Effector memory CD4-positive, alpha-beta T cell (primary cell): ENCODE data around the gene PRRT1.

ENCODE experiments used
- DNase-seq, 3 donors: peaks; one replicate each; pipeline ENCODE4 v3.0.0-alpha.2; 2020
- H3K27ac ChIP-seq: 2 replicates; pipeline ENCODE4 v1.7.0; 2013; ENCODE audit warnings: mild to moderate bottlenecking, low read length, moderate library complexity; ENCODE audit not compliant: insufficient read depth, poor library complexity, severe bottlenecking
- H3K27me3 ChIP-seq: replicated peaks from 2 replicates; pipeline ENCODE4 v1.7.0; 2013; ENCODE audit warnings: mild to moderate bottlenecking, low read length; ENCODE audit not compliant: insufficient read depth, control insufficient read depth, poor library complexity, severe bottlenecking
- H3K36me3 ChIP-seq: 2 replicates; pipeline ENCODE4 v1.7.0; 2013; ENCODE audit warnings: mild to moderate bottlenecking, low read length, moderate library complexity; ENCODE audit not compliant: control insufficient read depth, insufficient read depth
- H3K4me1 ChIP-seq: 2 replicates; pipeline ENCODE4 v1.7.0; 2013; ENCODE audit warnings: low read length, mild to moderate bottlenecking; ENCODE audit not compliant: control insufficient read depth, insufficient read depth, poor library complexity, severe bottlenecking
- H3K4me3 ChIP-seq: 2 replicates; pipeline ENCODE4 v1.7.0; 2013; ENCODE audit warnings: low read length, low read depth, mild to moderate bottlenecking; ENCODE audit not compliant: insufficient read depth, poor library complexity, severe bottlenecking
- H3K9me3 ChIP-seq: 2 replicates; pipeline ENCODE4 v1.7.0; 2013; ENCODE audit warnings: mild to moderate bottlenecking, low read length, moderate library complexity; ENCODE audit not compliant: control insufficient read depth

PRRT1 gene

DNA sequence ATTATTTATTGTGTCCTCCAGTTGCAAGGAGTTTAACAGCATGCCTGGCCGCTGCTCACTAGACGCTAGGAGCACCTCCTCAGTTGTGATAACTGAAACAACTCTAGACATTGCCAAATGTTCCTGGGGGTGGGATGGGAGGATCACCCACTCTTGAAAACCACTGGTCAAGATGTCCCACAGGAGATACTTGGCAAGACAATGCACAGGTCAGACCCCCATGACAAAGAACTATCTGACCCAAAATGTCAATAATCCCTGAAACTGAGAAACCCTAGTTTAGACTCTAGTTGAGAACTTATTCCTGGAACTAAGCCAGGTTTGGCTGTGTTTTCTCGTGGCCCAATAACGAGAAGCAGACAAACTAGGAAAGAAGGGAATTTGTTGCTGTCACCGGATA, 12.1 kb downstream of the PRRT1 start:
- no peaks in the 10 kb centered on the region for H3K9me3 ChIP-seq
- DNase-seq, result no peak
- no peaks in the 10 kb centered on the region for H3K36me3 ChIP-seq
- H3K27me3 ChIP-seq, result no peaks in the 10 kb centered on the region
- H3K4me3 ChIP-seq, result no peak overlapping the region
- H3K27ac ChIP-seq, result no peak overlapping the region
- no peaks in the 10 kb centered on the region for H3K4me1 ChIP-seq

DNA sequence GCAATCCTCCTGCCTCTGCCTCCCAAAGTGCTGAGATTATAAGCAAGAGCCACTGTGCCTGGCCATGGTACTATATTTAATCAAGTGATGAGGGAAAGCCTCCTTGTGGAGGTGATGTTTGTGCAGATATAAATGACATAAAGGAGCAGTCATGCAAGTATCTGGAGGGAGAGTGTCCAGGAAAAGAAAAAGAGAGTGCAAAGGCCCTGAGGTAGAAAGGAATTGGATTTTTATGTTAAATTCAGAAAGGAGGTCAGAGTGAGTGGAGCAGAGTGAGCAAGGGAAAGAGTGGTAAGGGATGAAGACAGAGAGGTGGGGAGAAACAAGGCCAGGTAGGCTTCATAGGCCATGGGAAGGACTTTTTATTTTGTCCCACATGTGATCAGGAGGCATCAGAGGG, 14.3 kb downstream of the PRRT1 start:
- no peaks in the 10 kb centered on the region for H3K9me3 ChIP-seq
- no peaks in the 10 kb centered on the region for H3K36me3 ChIP-seq
- no peaks in the 10 kb centered on the region for H3K27me3 ChIP-seq
- no peak overlapping the region for H3K27ac ChIP-seq
- no peaks in the 10 kb centered on the region for H3K4me1 ChIP-seq
- no peak for DNase-seq
- no peak overlapping the region for H3K4me3 ChIP-seq

DNA sequence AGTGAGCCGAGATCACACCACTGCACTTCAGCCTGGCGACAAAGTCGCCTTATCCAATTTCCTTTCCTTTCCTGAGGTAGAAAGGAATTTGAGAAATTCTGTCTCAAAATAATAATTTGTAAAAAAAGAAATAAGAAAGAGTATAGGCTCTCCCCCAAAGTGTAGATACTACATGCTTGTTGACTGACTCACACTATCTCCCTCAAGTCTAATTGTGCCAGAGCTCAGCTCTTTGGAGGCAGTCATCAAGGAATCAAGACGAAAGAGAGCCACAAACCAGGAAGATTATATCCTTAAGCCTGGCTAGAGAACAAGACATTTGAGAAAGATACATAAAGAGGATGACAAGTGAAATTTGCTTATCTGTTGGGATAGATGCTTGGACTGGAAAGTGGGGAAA, 18.0 kb downstream of the PRRT1 start:
- no peak overlapping the region for H3K27ac ChIP-seq
- peaks cover 10% of the 10 kb centered on the region for H3K4me1 ChIP-seq
- no peak overlapping the region for H3K4me3 ChIP-seq
- no peak for DNase-seq
- H3K9me3 ChIP-seq, result no peaks in the 10 kb centered on the region
- no peaks in the 10 kb centered on the region for H3K27me3 ChIP-seq
- no peaks in the 10 kb centered on the region for H3K36me3 ChIP-seq

DNA sequence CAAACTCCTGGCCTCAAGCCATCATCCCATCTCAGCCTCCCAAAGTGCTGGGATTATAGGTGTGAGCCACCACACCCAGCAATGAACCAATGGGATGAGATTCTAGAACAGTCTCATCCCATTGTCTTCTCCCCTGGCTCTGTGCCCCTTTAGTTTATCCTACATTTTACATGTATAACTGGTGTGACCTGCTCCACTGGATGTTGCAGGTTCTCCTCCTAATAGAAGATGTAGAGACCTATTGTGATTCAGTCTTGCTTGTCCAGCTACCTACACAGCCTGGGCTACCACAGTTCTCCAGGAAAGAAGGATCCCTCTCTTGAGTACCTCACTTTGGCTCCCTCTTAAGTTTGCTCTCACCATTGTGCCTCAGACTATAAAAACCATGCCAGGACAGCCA, 19.6 kb downstream of the PRRT1 start:
- no peaks in the 10 kb centered on the region for H3K36me3 ChIP-seq
- H3K27me3 ChIP-seq, result no peaks in the 10 kb centered on the region
- H3K27ac ChIP-seq, result no peak overlapping the region
- H3K4me3 ChIP-seq, result no peak overlapping the region
- no peak for DNase-seq
- H3K9me3 ChIP-seq, result no peaks in the 10 kb centered on the region
- peaks cover 20% of the 10 kb centered on the region for H3K4me1 ChIP-seq

DNA sequence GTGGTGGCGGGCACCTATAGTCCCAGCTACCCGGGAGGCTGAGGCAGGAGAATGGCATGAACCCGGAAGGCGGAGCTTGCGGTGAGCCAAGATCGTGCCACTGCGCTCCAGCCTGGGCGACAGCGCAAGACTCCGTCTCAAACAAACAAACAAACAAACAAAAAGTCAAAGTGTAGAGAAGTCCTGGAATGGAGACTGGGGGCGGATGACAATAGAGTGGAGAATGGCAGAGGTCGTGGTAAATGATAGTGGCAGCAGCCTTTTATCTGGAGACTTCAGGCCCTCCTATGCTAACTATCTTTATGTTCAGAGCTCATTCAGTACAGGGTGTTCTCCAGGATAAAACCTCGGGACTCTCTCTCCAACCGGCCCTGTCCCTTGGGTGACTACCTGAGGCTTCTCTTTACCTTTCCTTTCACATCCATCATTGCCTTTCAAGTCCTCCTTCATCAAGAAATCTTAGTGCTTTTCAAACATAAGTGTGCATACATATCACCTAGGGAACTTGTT, 20.2 kb downstream of the PRRT1 start:
- Histone ChIP-seq H3K9me3 (no peaks in the 10 kb centered on the region), H3K27ac (no peak overlapping the region), H3K27me3 (no peaks in the 10 kb centered on the region), H3K36me3 (no peaks in the 10 kb centered on the region), H3K4me3 (no peak overlapping the region), H3K4me1 (peaks cover 23% of the 10 kb centered on the region)
- no peak for DNase-seq

DNA sequence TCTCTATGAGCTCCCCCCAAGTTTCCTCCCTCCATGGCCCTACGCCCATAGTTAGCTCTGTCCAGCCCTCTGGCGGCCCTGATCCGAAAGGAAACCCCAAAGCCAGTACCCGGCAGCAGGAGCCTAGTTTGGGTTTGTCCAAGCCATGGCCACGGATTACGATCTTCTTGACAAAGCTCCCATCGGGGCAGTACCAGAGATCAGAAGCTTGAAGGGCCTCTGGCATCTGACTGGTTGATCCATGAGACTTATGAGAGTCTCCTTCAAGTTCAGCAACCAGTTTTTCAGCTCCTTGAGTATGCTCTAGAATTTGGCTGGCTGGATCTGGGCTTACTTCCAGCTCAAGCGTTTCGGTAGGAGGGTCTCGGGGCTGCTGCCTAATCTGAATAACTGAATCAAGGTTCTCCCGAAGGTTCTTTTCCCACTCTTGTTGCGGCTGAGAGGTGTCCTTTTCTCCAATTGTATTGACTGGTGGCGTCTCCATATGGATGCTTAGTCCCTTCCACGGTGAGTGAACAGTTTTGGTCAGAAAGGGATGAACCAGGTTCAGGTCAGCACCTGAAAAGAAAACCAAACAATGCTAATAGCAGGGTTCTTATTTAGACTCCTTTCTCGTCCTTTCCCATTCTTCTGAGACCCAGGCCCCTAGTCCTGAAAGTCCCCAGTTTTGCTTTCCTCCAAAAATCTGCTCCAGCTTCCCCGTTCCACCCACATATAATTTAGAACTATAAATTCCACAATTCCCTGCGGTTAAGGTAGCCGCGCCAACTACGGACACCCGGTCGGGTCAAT, 22.2 kb downstream of the PRRT1 start:
- DNase-seq, result no peak
- H3K27ac ChIP-seq, result peak overlapping the region; percentile 82
- no peaks in the 10 kb centered on the region for H3K27me3 ChIP-seq
- H3K4me1 ChIP-seq, result peaks cover 23% of the 10 kb centered on the region
- H3K36me3 ChIP-seq, result peaks cover 7% of the 10 kb centered on the region
- no peaks in the 10 kb centered on the region for H3K9me3 ChIP-seq
- H3K4me3 ChIP-seq, result peak overlapping the region; percentile 72

DNA sequence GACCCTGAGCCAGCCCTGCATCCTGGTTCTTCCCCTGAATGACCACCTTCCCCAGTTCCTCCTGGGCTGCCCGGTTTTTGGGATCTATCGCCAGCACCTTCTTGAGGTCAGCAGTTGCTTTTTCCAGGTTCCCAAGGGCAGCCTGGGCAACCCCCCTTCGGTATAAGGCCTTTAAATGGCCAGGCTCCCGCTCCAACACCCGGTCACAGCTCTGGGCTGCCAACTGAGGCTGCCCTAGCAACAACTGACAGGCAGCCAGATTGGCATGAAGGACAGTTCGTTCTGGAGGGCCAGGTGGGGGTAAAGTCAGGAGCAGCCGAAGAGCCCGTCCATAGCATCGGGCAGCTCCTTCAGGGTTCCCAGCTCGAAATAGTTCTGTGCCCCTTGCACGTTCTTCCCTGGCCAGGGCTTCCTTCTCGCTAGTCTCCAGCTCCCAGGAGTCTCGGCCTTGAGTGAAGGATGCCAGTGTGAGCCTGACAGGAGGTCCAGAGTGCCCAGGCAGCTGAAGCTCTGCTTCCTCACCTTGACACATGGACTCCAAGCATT, 22.9 kb downstream of the PRRT1 start:
- H3K27ac ChIP-seq, result peak overlapping the region; percentile 4

DNA sequence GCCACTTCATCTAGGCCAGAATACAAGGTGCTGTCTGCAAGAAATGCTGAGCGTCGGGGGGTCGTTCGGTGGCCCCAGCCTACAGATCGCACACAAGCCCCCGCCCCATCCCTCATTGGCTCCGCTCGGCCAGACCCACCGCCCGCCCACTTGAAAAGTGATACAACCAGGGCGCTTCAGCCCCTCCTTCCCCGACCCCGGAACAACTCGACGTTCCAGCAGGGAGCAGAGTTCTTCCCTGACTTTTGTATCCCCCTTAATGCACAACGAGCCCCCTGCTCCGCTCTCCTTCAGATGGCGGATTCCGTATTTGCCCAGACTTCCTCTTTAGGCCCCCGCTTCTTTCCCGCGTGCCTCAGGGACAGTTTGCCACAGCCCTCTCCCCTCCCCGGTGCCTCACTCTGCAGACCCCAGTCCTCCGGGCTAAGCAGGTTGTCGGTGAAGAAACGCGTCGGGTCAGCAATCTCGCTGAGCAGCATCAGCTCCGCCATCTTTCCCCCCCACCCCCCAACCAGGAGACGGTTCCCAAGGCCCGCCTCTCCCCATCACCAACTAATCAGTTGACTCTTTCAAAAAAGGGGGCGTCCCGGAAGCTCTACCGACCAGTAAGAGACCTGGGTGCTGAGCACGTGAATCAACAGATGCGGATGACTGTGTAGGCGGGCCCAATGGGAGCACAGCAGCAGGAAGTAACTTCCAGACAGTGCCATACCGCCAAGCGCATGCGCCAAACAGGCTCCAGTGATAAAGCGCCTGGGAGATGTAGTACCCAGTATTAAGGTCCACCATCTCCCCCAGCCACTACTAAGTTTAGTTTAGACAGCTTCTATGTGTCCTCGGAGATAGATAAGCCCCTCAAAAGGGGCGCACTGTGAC, 23.8 kb downstream of the PRRT1 start, which contains the start of gene ATF6B:
Gene ATF6B (minus strand): TSS at position 530 of the 876 bp plus-strand sequence. CDS start 39 bp downstream, at position 491.
- H3K4me1 ChIP-seq, result peaks cover 23% of the 10 kb centered on the region

More for the DNA sequence above, 22.9 kb downstream of the PRRT1 start:
- H3K9me3 ChIP-seq, result no peaks in the 10 kb centered on the region
- no peak overlapping the region for H3K4me3 ChIP-seq
- no peaks in the 10 kb centered on the region for H3K27me3 ChIP-seq
- peaks cover 23% of the 10 kb centered on the region for H3K4me1 ChIP-seq
- H3K36me3 ChIP-seq, result peaks cover 14% of the 10 kb centered on the region
- no peak for DNase-seq

DNA sequence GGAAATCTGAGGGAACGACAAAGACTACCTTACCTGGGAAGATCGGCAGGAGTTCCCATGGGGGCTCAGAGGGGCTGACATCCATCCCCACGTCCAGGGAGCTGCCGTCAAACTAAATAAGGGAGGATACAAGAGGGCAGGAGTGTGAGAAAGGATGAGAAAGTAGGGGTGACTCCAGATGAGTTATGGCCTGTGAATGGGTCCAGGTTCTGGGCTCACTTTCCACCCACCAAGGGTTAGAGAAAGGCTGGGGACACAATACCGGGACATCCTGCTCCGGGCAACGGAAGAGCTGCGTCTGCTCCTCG, 24.4 kb downstream of the PRRT1 start:
- peaks cover 23% of the 10 kb centered on the region for H3K4me1 ChIP-seq
- H3K27me3 ChIP-seq, result no peaks in the 10 kb centered on the region
- peaks cover 18% of the 10 kb centered on the region for H3K36me3 ChIP-seq
- H3K9me3 ChIP-seq, result no peaks in the 10 kb centered on the region
- peak overlapping the region; percentile 82 for H3K27ac ChIP-seq
- DNase-seq, result no peak
- peak overlapping the region; percentile 94 for H3K4me3 ChIP-seq

More for the DNA sequence above, 23.8 kb downstream of the PRRT1 start, which contains the start of gene ATF6B:
- H3K4me3 ChIP-seq, result peak within 1 kb of the TSS; percentile 94
- peak; percentile 95 to 98 (median 96) for DNase-seq
- peaks cover 18% of the 10 kb centered on the region for H3K36me3 ChIP-seq
- no peaks in the 10 kb centered on the region for H3K27me3 ChIP-seq
- H3K9me3 ChIP-seq, result no peaks in the 10 kb centered on the region
- H3K27ac ChIP-seq, result peak within 1 kb of the TSS; percentile 82
